Tibial nerve (tissue), 4 donors: ENCODE measurements around the gene PKN2. TPM values are rescaled to one million over a fixed set of nuclear protein-coding genes. Genes with fewer than 3 reads are reported as not detected.

Experiments
- DNase-seq, 2 donors: peaks; one replicate each; pipeline ENCODE4 v3.0.0-alpha.2; 2019; ENCODE audit warnings: low spot score in 2 of 2
- H3K27ac ChIP-seq, 4 donors: fragments of 200-600 bp; sonication (generic) in 3 of 4; one replicate each; pipeline ENCODE4 v1.5.1; 2017 to 2019; ENCODE audit warnings: mild to moderate bottlenecking in 1 of 4
- H3K27me3 ChIP-seq, 2 donors: fragments of 200-600 bp; sonication (generic) in 1 of 2; one replicate each; pipeline versions ENCODE4 v1.5.1 to v1.6.0; 2017 to 2019
- H3K36me3 ChIP-seq, 3 donors: fragments of 200-600 bp; sonication (generic); one replicate each; pipeline ENCODE4 v1.5.1; 2018 to 2019
- H3K4me1 ChIP-seq, 4 donors: fragments of 200-600 bp; sonication (generic) in 3 of 4; one replicate each; pipeline ENCODE4 v1.5.1; 2017 to 2019
- H3K4me3 ChIP-seq, 4 donors: fragments of 200-600 bp; sonication (generic) in 3 of 4; one replicate each; pipeline ENCODE4 v1.5.1; 2017 to 2019; ENCODE audit warnings: mild to moderate bottlenecking in 1 of 4, moderate library complexity in 1 of 4
- H3K9me3 ChIP-seq, 4 donors: fragments of 200-600 bp; sonication (generic) in 3 of 4; one replicate each; pipeline ENCODE4 v1.5.1; 2017 to 2019
- EP300 ChIP-seq, 2 donors: sonication (generic); formaldehyde crosslinking; IDR thresholded peaks; one replicate each; pipeline ENCODE4 v1.6.1; 2017; ENCODE audit warnings: antibody characterized with exemption in 2 of 2, mild to moderate bottlenecking in 1 of 2
- POLR2A ChIP-seq, 2 donors: fragments of 450-650 bp; IDR thresholded peaks; one replicate each; pipeline ENCODE4 v1.6.1; 2017; ENCODE audit warnings: antibody characterized with exemption in 2 of 2, mild to moderate bottlenecking in 2 of 2, moderate library complexity in 2 of 2
- WGBS, 2 donors: methylation state at CpG; one replicate each; pipeline ENCODE4 v1.1.5; 2018; 5-methylcytosine and 5-hydroxymethylcytosine counted together
- total RNA-seq, 4 donors: library from RNA; depleted of rRNA; stranded (reverse); fragments of >200 nt; gene quantifications; one replicate each; pipeline ENCODE4 v1.1.0, GENCODE V29; 2016
- TF ChIP-seq, protein P1 (sequence below), 5 experiments: fragments of 200-600 bp in 3 of 5; fragments of 450-650 bp in 2 of 5; sonication (generic) in 3 of 5; IDR thresholded peaks; one replicate each; pipeline ENCODE4 v1.5.1; 2016 to 2019; ENCODE audit warnings: antibody characterized with exemption in 5 of 5, mild to moderate bottlenecking in 3 of 5, moderate library complexity in 2 of 5

Gene PKN2
- total RNA-seq, 4 donors from 2014 or later = 36.3 to 65.9 (median 50.1) TPM

- H3K9me3 ChIP-seq = no peaks in the 10 kb centered on the region
- WGBS, 2 donors = 92 to 94% methylated on average over 5 of the region's 5 CpGs
- no peaks in the 10 kb centered on the region for H3K27me3 ChIP-seq
- H3K36me3 ChIP-seq = peaks cover 0 to 5% (median 0%) of the 10 kb centered on the region in 3 donors
- DNase-seq = no peak
- H3K27ac ChIP-seq = no peak overlapping the region
- H3K4me1 ChIP-seq = peaks cover 0 to 9% (median 2%) of the 10 kb centered on the region in 4 donors
- TF ChIP-seq POLR2A (IDR thresholded peaks at IDR 0.05) = no peak
- TF ChIP-seq, protein P1, sequence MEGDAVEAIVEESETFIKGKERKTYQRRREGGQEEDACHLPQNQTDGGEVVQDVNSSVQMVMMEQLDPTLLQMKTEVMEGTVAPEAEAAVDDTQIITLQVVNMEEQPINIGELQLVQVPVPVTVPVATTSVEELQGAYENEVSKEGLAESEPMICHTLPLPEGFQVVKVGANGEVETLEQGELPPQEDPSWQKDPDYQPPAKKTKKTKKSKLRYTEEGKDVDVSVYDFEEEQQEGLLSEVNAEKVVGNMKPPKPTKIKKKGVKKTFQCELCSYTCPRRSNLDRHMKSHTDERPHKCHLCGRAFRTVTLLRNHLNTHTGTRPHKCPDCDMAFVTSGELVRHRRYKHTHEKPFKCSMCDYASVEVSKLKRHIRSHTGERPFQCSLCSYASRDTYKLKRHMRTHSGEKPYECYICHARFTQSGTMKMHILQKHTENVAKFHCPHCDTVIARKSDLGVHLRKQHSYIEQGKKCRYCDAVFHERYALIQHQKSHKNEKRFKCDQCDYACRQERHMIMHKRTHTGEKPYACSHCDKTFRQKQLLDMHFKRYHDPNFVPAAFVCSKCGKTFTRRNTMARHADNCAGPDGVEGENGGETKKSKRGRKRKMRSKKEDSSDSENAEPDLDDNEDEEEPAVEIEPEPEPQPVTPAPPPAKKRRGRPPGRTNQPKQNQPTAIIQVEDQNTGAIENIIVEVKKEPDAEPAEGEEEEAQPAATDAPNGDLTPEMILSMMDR (IDR thresholded peaks at IDR 0.05) = no peak
- TF ChIP-seq EP300 (IDR thresholded peaks at IDR 0.05) = no peak
- H3K4me3 ChIP-seq = no peak overlapping the region
Measured at GRCh38 chr1:88722492-88722891, 38.4 kb downstream of the PKN2 start.

DNA sequence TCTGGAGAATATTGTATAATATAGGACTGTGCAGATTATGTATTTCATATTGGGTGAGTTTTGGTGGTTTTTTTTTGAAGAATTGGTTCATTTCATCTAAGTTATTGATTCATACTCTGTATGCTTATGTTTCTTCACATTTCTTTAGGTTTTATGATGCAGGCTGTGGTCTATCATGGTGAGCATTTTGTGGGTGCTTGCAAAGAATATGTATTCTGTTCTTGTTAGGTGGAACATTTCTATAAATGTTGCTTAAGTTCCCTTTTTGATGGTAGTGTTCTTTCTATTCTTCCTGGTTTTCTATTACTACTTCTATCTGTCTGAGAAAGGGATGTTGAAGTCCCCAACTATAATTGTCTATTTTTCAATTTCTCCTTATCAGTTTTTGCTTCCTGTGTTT is 42.6 kb downstream of the PKN2 start:
- TF ChIP-seq, protein P1 (IDR thresholded peaks at IDR 0.05) = no peak
- no peak for TF ChIP-seq EP300 (IDR thresholded peaks at IDR 0.05)
- no peak for TF ChIP-seq POLR2A (IDR thresholded peaks at IDR 0.05)
- no peak for DNase-seq
- H3K36me3 ChIP-seq = peaks cover 0 to 11% (median 0%) of the 10 kb centered on the region in 3 donors
- no peaks in the 10 kb centered on the region for H3K9me3 ChIP-seq
- H3K4me3 ChIP-seq = no peak overlapping the region
- peaks cover 0 to 35% (median 10%) of the 10 kb centered on the region in 4 donors for H3K4me1 ChIP-seq
- no peak overlapping the region for H3K27ac ChIP-seq
- no peaks in the 10 kb centered on the region for H3K27me3 ChIP-seq

- H3K27me3 ChIP-seq = no peaks in the 10 kb centered on the region
- TF ChIP-seq, protein P1 (IDR thresholded peaks at IDR 0.05) = no peak
- TF ChIP-seq EP300 (IDR thresholded peaks at IDR 0.05) (no peak), POLR2A (IDR thresholded peaks at IDR 0.05) (no peak)
- peaks cover 0 to 40% (median 10%) of the 10 kb centered on the region in 4 donors for H3K4me1 ChIP-seq
- DNase-seq = no peak
- H3K4me3 ChIP-seq = no peak overlapping the region
- no peak overlapping the region for H3K27ac ChIP-seq
- WGBS, 2 donors = 88 to 94% methylated on average over 1 of the region's 1 CpG
- H3K36me3 ChIP-seq = peaks cover 0 to 11% (median 0%) of the 10 kb centered on the region in 3 donors
- no peaks in the 10 kb centered on the region for H3K9me3 ChIP-seq
Measured at GRCh38 chr1:88727205-88727604, 43.1 kb downstream of the PKN2 start.

DNA sequence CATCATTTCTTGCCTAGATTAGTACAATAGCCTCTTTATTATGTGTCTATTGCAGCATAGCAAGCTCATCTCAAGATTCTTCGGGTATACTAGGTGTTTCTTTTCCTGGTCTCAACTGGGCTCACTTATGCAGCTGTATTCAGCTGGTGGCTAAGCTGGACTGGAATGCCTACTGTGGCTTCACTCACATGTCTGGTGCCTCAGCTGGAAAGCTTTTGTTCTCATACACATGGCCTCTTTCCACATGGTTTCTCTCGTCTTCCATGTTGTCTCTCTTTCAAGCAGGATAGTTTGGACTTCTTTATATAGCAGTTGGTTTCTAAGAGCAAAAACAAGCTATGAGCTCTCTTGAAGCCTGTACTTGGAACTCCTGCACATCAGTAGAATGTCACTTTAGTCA is 45.2 kb downstream of the PKN2 start:
- Histone ChIP-seq H3K4me1 (peaks cover 0 to 43% (median 10%) of the 10 kb centered on the region in 4 donors), H3K27me3 (no peaks in the 10 kb centered on the region), H3K27ac (no peak overlapping the region), H3K36me3 (peaks cover 0 to 6% (median 0%) of the 10 kb centered on the region in 3 donors), H3K4me3 (no peak overlapping the region), H3K9me3 (peaks cover 0 to 4% (median 0%) of the 10 kb centered on the region in 4 donors)
- DNase-seq = no peak
- 86 to 89% methylated on average over 2 of the region's 2 CpGs for WGBS, 2 donors
- TF ChIP-seq, protein P1 (IDR thresholded peaks at IDR 0.05) = no peak
- TF ChIP-seq POLR2A (IDR thresholded peaks at IDR 0.05) (no peak), EP300 (IDR thresholded peaks at IDR 0.05) (no peak)

DNA sequence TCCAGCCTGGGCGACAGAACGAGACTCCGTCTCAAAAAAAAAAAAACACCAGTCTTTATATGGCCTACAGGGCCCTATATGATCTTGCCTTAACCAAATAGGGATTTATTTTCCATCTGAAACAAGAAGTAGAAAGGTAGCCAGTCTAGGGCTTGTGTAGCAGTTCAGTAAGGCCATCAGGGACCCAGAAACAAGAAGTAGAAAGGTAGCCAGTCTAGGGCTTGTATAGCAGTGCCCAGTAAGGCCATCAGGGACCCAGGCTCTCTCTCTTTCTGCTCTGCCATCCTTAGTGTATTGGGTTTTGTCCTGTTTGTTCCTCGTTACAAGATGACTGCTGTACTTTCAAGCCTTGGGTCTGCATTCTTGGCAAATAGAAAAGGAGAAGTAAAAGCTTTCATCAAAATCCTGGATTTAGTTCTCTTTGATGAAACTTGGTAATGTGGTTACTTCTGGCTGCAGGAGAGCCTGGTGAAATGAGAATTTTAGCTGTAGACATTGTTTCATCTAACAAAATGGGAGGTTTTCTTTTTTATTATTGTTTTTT is 46.1 kb downstream of the PKN2 start:
- Histone ChIP-seq H3K27me3 (no peaks in the 10 kb centered on the region), H3K36me3 (peaks cover 0 to 10% (median 0%) of the 10 kb centered on the region in 3 donors), H3K27ac (peak overlapping the region in 1 of 4 donors; percentile 42), H3K4me1 (peaks cover 0 to 43% (median 10%) of the 10 kb centered on the region in 4 donors), H3K9me3 (peaks cover 0 to 13% (median 0%) of the 10 kb centered on the region in 4 donors), H3K4me3 (no peak overlapping the region)
- DNase-seq = no peak
- WGBS, 2 donors = 85 to 87% methylated on average over 4 of the region's 4 CpGs
- no peak for TF ChIP-seq POLR2A (IDR thresholded peaks at IDR 0.05)
- TF ChIP-seq EP300 (IDR thresholded peaks at IDR 0.05) = no peak
- TF ChIP-seq, protein P1 (IDR thresholded peaks at IDR 0.05) = no peak
